K562 (cell line): ENCODE measurements around the gene ENPP7. TPM values are rescaled to one million over a fixed set of nuclear protein-coding genes. Genes with fewer than 3 reads are reported as not detected.

Source experiments
- CEBPG ChIP-seq, 3 experiments: fragments of 200-800 bp in 1 of 3; sonication (Bioruptor generic) in 1 of 3; sonication (generic) in 1 of 3; formaldehyde crosslinking in 1 of 3; IDR thresholded peaks in 2 of 3; conservative IDR thresholded peaks in 1 of 3; 2 replicates each; pipeline versions ENCODE4 v1.6.1 to v1.8.0; 2016 to 2022; ENCODE audit warnings: missing compliant biosample characterization in 2 of 3, missing genetic modification characterization in 2 of 3, mild to moderate bottlenecking in 1 of 3, missing genetic modification reagents in 1 of 3
- EZH2 ChIP-seq: IDR thresholded peaks from 2 replicates; pipeline ENCODE4 v1.6.1; 2012; ENCODE audit warnings: low read depth, mild to moderate bottlenecking, inconsistent platforms, low read length, borderline replicate concordance
- FOXP1 ChIP-seq: sonication (generic); formaldehyde crosslinking; IDR thresholded peaks from 2 replicates; pipeline ENCODE4 v1.8.0; 2022; ENCODE audit warnings: mild to moderate bottlenecking, missing genetic modification reagents
- HMGN3 ChIP-seq: IDR thresholded peaks from 2 replicates; pipeline ENCODE4 v1.6.1; 2011; ENCODE audit warnings: borderline replicate concordance, low read depth, mild to moderate bottlenecking, mixed read lengths, low read length; ENCODE audit not compliant: insufficient read length; ENCODE audit errors: extremely low read depth
- KHSRP ChIP-seq: fragments of 450-650 bp; IDR thresholded peaks from 2 replicates; pipeline ENCODE4 v1.6.1; 2017
- MEF2D ChIP-seq: conservative IDR thresholded peaks from 2 replicates; pipeline ENCODE4 v1.6.1; 2016; ENCODE audit warnings: low read depth, missing genetic modification characterization, missing compliant biosample characterization
- MYBL2 ChIP-seq, 2 experiments: fragments of 450-650 bp in 1 of 2; sonication (generic) in 1 of 2; formaldehyde crosslinking in 1 of 2; IDR thresholded peaks; 2 replicates each; pipeline versions ENCODE4 v1.6.1 to v1.8.1; 2017 to 2022; ENCODE audit warnings: borderline replicate concordance in 1 of 2, inconsistent platforms in 1 of 2, low read depth in 1 of 2, mild to moderate bottlenecking in 1 of 2, missing genetic modification reagents in 1 of 2, moderate library complexity in 1 of 2
- PPARD ChIP-seq: fragments of 250-450 bp; sonication (Bioruptor Pico); IDR thresholded peaks from 2 replicates; pipeline ENCODE4 v1.8.0; 2022; ENCODE audit warnings: inconsistent platforms, mild to moderate bottlenecking, moderate library complexity
- PTTG1 ChIP-seq: fragments of 450-650 bp; IDR thresholded peaks from 2 replicates; pipeline ENCODE4 v1.6.1; 2016; ENCODE audit warnings: low read depth, mild to moderate bottlenecking, missing genetic modification characterization, missing compliant biosample characterization
- SIN3B ChIP-seq: fragments of 450-650 bp; IDR thresholded peaks from 2 replicates; pipeline ENCODE4 v1.6.1; 2017; ENCODE audit warnings: low read depth, mild to moderate bottlenecking, moderate library complexity
- TAF1 ChIP-seq: IDR thresholded peaks from 2 replicates; pipeline ENCODE4 v1.6.1; 2011; ENCODE audit warnings: mild to moderate bottlenecking, low read length, moderate library complexity; ENCODE audit not compliant: insufficient read depth, control insufficient read depth, severe bottlenecking; ENCODE audit errors: extremely low read depth
- YY1 ChIP-seq, 3 experiments: IDR thresholded peaks; 2 replicates each; pipeline ENCODE4 v1.6.1; 2011; ENCODE audit warnings: low read length in 2 of 3, mild to moderate bottlenecking in 2 of 3, moderate library complexity in 2 of 3, borderline replicate concordance in 1 of 3, control low read depth in 1 of 3, low read depth in 1 of 3; ENCODE audit not compliant: insufficient read depth in 3 of 3, insufficient replicate concordance in 2 of 3, control insufficient read depth in 1 of 3, insufficient read length in 1 of 3; ENCODE audit errors: extremely low read depth in 1 of 3
- ZKSCAN3 ChIP-seq: fragments of 250-450 bp; sonication (Bioruptor Pico); IDR thresholded peaks from 2 replicates; pipeline ENCODE4 v1.4.0; 2020
- ZNF124 ChIP-seq: sonication (generic); formaldehyde crosslinking; IDR thresholded peaks from 2 replicates; pipeline ENCODE4 v1.8.1; 2022; ENCODE audit warnings: missing genetic modification reagents
- ZNF592 ChIP-seq: fragments of 450-650 bp; IDR thresholded peaks from 2 replicates; pipeline ENCODE4 v1.6.1; 2017; ENCODE audit warnings: antibody characterized with exemption, mild to moderate bottlenecking
- polyA plus RNA-seq, 8 experiments: library from polyadenylated mRNA; depleted of rRNA in 4 of 8; stranded (reverse) in 5 of 8; unstranded in 3 of 8; fragments of >200 nt; fragmentation: Nextera tagmentation in 2 of 8; fragmentation: Illumina TruSeq in 1 of 8; extraction: Ambion mirVana in 2 of 8; extraction: Trizol in 1 of 8; gene quantifications; 2 replicates each; pipeline versions ENCODE4 v1.2.1 to v1.2.3, GENCODE V29; 2011 to 2014; ENCODE audit warnings: inconsistent platforms in 1 of 8, missing spikeins in 1 of 8
- total RNA-seq, 7 experiments: library from RNA; depleted of rRNA in 6 of 7; stranded (reverse); fragments of >200 nt in 6 of 7; fragmentation: Illumina TruSeq in 2 of 7; extraction: Trizol in 2 of 7; gene quantifications; 2 replicates each; pipeline versions ENCODE4 v1.2.1 to v1.2.3, GENCODE V29; 2011 to 2021; ENCODE audit warnings: low replicate concordance in 1 of 7
- TF ChIP-seq, protein P1 (sequence below): IDR thresholded peaks from 3 replicates; pipeline ENCODE4 v1.6.1; 2011; ENCODE audit warnings: borderline replicate concordance, mild to moderate bottlenecking, moderate library complexity; ENCODE audit not compliant: insufficient read length; ENCODE audit errors: extremely low read depth

Gene ENPP7
- total and polyA plus RNA-seq, 9 of the 15 experiments (the other 6 are each of a cell fraction or from before 2014, with no cell fraction given) = not detected

- TF ChIP-seq YY1 (IDR thresholded peaks at IDR 0.05; ENCODE audit: borderline replicate concordance in 1 of 3, control insufficient read depth in 1 of 3, extremely low read depth in 1 of 3, insufficient read depth in 3 of 3, insufficient read length in 1 of 3, insufficient replicate concordance in 2 of 3, low read depth in 1 of 3, low read length in 2 of 3) = peak in 2 of 3 experiments; percentile 38 to 47
- TF ChIP-seq KHSRP = no peak
- no peak for TF ChIP-seq FOXP1 (CRISPR knock-in tag)
- peak; percentile 22 for TF ChIP-seq HMGN3
- 0 out of 2 replicates have a peak, but pooled peaks have one; percentile 33 for TF ChIP-seq SIN3B
- TF ChIP-seq PTTG1 (tag) = no peak
- 0 out of 2 replicates have a peak, but pooled peaks have one; percentile 11 for TF ChIP-seq ZNF592
- TF ChIP-seq, protein P1, sequence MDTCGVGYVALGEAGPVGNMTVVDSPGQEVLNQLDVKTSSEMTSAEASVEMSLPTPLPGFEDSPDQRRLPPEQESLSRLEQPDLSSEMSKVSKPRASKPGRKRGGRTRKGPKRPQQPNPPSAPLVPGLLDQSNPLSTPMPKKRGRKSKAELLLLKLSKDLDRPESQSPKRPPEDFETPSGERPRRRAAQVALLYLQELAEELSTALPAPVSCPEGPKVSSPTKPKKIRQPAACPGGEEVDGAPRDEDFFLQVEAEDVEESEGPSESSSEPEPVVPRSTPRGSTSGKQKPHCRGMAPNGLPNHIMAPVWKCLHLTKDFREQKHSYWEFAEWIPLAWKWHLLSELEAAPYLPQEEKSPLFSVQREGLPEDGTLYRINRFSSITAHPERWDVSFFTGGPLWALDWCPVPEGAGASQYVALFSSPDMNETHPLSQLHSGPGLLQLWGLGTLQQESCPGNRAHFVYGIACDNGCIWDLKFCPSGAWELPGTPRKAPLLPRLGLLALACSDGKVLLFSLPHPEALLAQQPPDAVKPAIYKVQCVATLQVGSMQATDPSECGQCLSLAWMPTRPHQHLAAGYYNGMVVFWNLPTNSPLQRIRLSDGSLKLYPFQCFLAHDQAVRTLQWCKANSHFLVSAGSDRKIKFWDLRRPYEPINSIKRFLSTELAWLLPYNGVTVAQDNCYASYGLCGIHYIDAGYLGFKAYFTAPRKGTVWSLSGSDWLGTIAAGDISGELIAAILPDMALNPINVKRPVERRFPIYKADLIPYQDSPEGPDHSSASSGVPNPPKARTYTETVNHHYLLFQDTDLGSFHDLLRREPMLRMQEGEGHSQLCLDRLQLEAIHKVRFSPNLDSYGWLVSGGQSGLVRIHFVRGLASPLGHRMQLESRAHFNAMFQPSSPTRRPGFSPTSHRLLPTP = no peak
- no peak for TF ChIP-seq ZNF124 (CRISPR knock-in tag)
- TF ChIP-seq MEF2D (tag) = no peak
- no peak for TF ChIP-seq ZKSCAN3
- no peak for TF ChIP-seq CEBPG (CRISPR knock-in tag; IDR thresholded peaks at IDR 0.05)
- TF ChIP-seq CEBPG (tag; conservative IDR thresholded peaks at IDR 0.05 in 1 of 2, IDR thresholded peaks at IDR 0.05 in 1 of 2) = no peak
- TF ChIP-seq PPARD = no peak
- peak; percentile 12 for TF ChIP-seq TAF1
- no peak for TF ChIP-seq EZH2
- TF ChIP-seq MYBL2 (IDR thresholded peaks at IDR 0.05; ENCODE audit: low read depth) = no peak
- no peak for TF ChIP-seq MYBL2 (CRISPR knock-in tag; IDR thresholded peaks at IDR 0.05; ENCODE audit: borderline replicate concordance)
These were observed 47.3 kb downstream of the ENPP7 start, which contains the start of gene CBX2 (continued) for GRCh38 chr17:79777894-79778503.
